Breast epithelium (tissue), 3 donors: ENCODE measurements around the gene PRR3.

Source experiments
- POLR2A ChIP-seq: fragments of 450-650 bp; IDR thresholded peaks from one replicate; pipeline ENCODE4 v1.6.1; 2016; ENCODE audit warnings: antibody characterized with exemption, mild to moderate bottlenecking, moderate library complexity
- TF ChIP-seq, protein P1 (sequence below), 3 donors: fragments of 450-650 bp; IDR thresholded peaks; one replicate each; pipeline ENCODE4 v1.5.1; 2016 to 2017; ENCODE audit warnings: antibody characterized with exemption in 3 of 3, mild to moderate bottlenecking in 3 of 3, moderate library complexity in 3 of 3

- TF ChIP-seq POLR2A, result no peak
- TF ChIP-seq, protein P1, sequence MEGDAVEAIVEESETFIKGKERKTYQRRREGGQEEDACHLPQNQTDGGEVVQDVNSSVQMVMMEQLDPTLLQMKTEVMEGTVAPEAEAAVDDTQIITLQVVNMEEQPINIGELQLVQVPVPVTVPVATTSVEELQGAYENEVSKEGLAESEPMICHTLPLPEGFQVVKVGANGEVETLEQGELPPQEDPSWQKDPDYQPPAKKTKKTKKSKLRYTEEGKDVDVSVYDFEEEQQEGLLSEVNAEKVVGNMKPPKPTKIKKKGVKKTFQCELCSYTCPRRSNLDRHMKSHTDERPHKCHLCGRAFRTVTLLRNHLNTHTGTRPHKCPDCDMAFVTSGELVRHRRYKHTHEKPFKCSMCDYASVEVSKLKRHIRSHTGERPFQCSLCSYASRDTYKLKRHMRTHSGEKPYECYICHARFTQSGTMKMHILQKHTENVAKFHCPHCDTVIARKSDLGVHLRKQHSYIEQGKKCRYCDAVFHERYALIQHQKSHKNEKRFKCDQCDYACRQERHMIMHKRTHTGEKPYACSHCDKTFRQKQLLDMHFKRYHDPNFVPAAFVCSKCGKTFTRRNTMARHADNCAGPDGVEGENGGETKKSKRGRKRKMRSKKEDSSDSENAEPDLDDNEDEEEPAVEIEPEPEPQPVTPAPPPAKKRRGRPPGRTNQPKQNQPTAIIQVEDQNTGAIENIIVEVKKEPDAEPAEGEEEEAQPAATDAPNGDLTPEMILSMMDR (IDR thresholded peaks at IDR 0.05), result no peak
These were observed 43.4 kb downstream of the PRR3 start for GRCh38 chr6:30600451-30600961.
